Measurements from ENCODE around the gene PPFIA2.

The PPFIA2 gene

DNA sequence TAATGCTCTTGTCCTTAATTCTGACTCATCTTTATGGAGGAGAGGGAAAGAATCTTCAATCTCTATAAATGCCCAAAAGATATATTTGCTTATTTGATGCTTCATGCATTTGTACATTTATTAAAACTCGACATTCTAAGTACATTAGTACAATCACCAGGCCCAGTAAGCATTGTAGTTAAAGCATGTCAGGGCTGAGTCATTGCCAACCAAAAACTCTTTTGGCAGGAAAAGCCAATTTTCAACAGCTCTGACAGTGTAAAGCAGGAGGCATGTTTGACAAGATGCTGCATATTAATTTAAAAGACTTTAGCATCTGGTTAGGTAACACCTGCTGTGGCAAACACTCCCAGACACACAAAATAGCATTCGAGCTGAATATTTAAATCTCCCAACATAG is 290.9 kb downstream of the PPFIA2 start:
- H3K36me3 ChIP-seq (ENCODE audit: control insufficient read depth, insufficient read depth, low read length): no peaks in the 10 kb centered on the region
- H3K9me3 ChIP-seq (ENCODE audit: control insufficient read depth, low read length): no peaks in the 10 kb centered on the region
- H3K27me3 ChIP-seq (replicated peaks; ENCODE audit: control insufficient read depth, insufficient read depth, low read length, poor library complexity, severe bottlenecking): no peaks in the 10 kb centered on the region
- H3K4me3 ChIP-seq (ENCODE audit: insufficient read depth, low read depth, low read length, poor library complexity, severe bottlenecking): no peak overlapping the region
- H3K4me1 ChIP-seq (ENCODE audit: control insufficient read depth, insufficient read depth, low read length, poor library complexity, severe bottlenecking): no peaks in the 10 kb centered on the region
- H3K27ac ChIP-seq (ENCODE audit: insufficient read depth, low read length, poor library complexity, severe bottlenecking): no peak overlapping the region
- DNase-seq: no peak

DNA sequence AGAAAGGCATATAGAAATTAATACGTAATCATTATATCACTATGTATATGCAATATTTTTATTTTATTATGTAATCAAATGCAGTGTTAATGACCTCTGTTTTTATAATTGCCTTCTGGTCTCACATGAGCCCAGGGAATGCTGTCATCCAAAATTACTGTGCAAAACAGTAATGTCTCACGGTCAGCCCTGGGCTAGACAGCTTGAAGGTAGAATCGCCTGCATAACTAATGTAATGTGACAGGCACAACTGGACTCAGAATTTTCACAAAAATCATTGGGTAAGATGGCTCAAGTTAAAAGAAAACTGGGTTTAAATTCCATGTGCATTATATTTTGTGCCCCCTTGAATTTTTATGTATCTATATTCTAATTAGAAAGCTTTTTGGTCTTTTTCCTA is 293.3 kb downstream of the PPFIA2 start:
- no peaks in the 10 kb centered on the region for H3K36me3 ChIP-seq (ENCODE audit: control insufficient read depth, insufficient read depth, low read length)
- H3K9me3 ChIP-seq (ENCODE audit: control insufficient read depth, low read length): no peaks in the 10 kb centered on the region
- no peaks in the 10 kb centered on the region for H3K4me1 ChIP-seq (ENCODE audit: control insufficient read depth, insufficient read depth, low read length, poor library complexity, severe bottlenecking)
- no peaks in the 10 kb centered on the region for H3K27me3 ChIP-seq (replicated peaks; ENCODE audit: control insufficient read depth, insufficient read depth, low read length, poor library complexity, severe bottlenecking)
- no peak overlapping the region for H3K27ac ChIP-seq (ENCODE audit: insufficient read depth, low read length, poor library complexity, severe bottlenecking)
- DNase-seq: no peak
- H3K4me3 ChIP-seq (ENCODE audit: insufficient read depth, low read depth, low read length, poor library complexity, severe bottlenecking): no peak overlapping the region

- Histone ChIP-seq H3K36me3 (ENCODE audit: control insufficient read depth, insufficient read depth, low read length) (no peaks in the 10 kb centered on the region), H3K27ac (ENCODE audit: insufficient read depth, low read length, poor library complexity, severe bottlenecking) (no peak overlapping the region), H3K9me3 (ENCODE audit: control insufficient read depth, low read length) (no peaks in the 10 kb centered on the region), H3K4me1 (ENCODE audit: control insufficient read depth, insufficient read depth, low read length, poor library complexity, severe bottlenecking) (no peaks in the 10 kb centered on the region), H3K27me3 (replicated peaks; ENCODE audit: control insufficient read depth, insufficient read depth, low read length, poor library complexity, severe bottlenecking) (no peaks in the 10 kb centered on the region), H3K4me3 (ENCODE audit: insufficient read depth, low read depth, low read length, poor library complexity, severe bottlenecking) (no peak overlapping the region)
- DNase-seq: no peak
Measured at GRCh38 chr12:81465191-81465590, 294.0 kb downstream of the PPFIA2 start.

- DNase-seq: no peak
- H3K9me3 ChIP-seq (ENCODE audit: control insufficient read depth, low read length): no peaks in the 10 kb centered on the region
- no peak overlapping the region for H3K27ac ChIP-seq (ENCODE audit: insufficient read depth, low read length, poor library complexity, severe bottlenecking)
- H3K36me3 ChIP-seq (ENCODE audit: control insufficient read depth, insufficient read depth, low read length): no peaks in the 10 kb centered on the region
- no peaks in the 10 kb centered on the region for H3K27me3 ChIP-seq (replicated peaks; ENCODE audit: control insufficient read depth, insufficient read depth, low read length, poor library complexity, severe bottlenecking)
- no peaks in the 10 kb centered on the region for H3K4me1 ChIP-seq (ENCODE audit: control insufficient read depth, insufficient read depth, low read length, poor library complexity, severe bottlenecking)
- no peak overlapping the region for H3K4me3 ChIP-seq (ENCODE audit: insufficient read depth, low read depth, low read length, poor library complexity, severe bottlenecking)
Measured at GRCh38 chr12:81461163-81461562, 298.0 kb downstream of the PPFIA2 start.

GRCh38 chr12:81450920-81451739 is 308.0 kb downstream of the PPFIA2 start:
- Histone ChIP-seq H3K27ac (ENCODE audit: insufficient read depth, low read length, poor library complexity, severe bottlenecking) (no peak overlapping the region), H3K9me3 (ENCODE audit: control insufficient read depth, low read length) (no peaks in the 10 kb centered on the region), H3K27me3 (replicated peaks; ENCODE audit: control insufficient read depth, insufficient read depth, low read length, poor library complexity, severe bottlenecking) (no peaks in the 10 kb centered on the region), H3K4me3 (ENCODE audit: insufficient read depth, low read depth, low read length, poor library complexity, severe bottlenecking) (no peak overlapping the region), H3K36me3 (ENCODE audit: control insufficient read depth, insufficient read depth, low read length) (no peaks in the 10 kb centered on the region), H3K4me1 (ENCODE audit: control insufficient read depth, insufficient read depth, low read length, poor library complexity, severe bottlenecking) (no peaks in the 10 kb centered on the region)
- no peak for DNase-seq

GRCh38 chr12:81441629-81442028 is 317.5 kb downstream of the PPFIA2 start:
- H3K9me3 ChIP-seq (ENCODE audit: control insufficient read depth, low read length): no peaks in the 10 kb centered on the region
- no peaks in the 10 kb centered on the region for H3K4me1 ChIP-seq (ENCODE audit: control insufficient read depth, insufficient read depth, low read length, poor library complexity, severe bottlenecking)
- H3K36me3 ChIP-seq (ENCODE audit: control insufficient read depth, insufficient read depth, low read length): no peaks in the 10 kb centered on the region
- no peaks in the 10 kb centered on the region for H3K27me3 ChIP-seq (replicated peaks; ENCODE audit: control insufficient read depth, insufficient read depth, low read length, poor library complexity, severe bottlenecking)
- H3K4me3 ChIP-seq (ENCODE audit: insufficient read depth, low read depth, low read length, poor library complexity, severe bottlenecking): no peak overlapping the region
- no peak for DNase-seq
- H3K27ac ChIP-seq (ENCODE audit: insufficient read depth, low read length, poor library complexity, severe bottlenecking): no peak overlapping the region

DNA sequence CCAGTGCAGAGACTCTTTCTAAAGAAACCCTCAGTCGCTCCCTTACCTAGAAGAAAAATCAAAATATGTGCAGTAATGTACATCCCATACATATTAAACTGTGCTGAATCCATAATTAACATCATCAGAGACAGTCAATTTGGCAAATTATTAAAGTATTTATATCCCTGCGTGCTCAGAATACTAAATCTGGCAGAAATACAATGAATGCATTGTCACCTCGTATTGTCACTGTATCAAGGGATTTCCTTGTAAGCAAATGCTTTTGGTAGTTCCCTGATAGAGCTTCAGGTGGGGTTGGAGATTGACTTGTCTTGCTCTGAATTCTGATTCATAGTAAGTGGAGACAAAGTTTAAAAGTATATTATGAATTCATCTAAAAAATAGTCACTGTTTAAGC is 319.1 kb downstream of the PPFIA2 start:
- no peak for DNase-seq
- H3K36me3 ChIP-seq (ENCODE audit: control insufficient read depth, insufficient read depth, low read length): no peaks in the 10 kb centered on the region
- H3K27ac ChIP-seq (ENCODE audit: insufficient read depth, low read length, poor library complexity, severe bottlenecking): no peak overlapping the region
- no peaks in the 10 kb centered on the region for H3K9me3 ChIP-seq (ENCODE audit: control insufficient read depth, low read length)
- no peak overlapping the region for H3K4me3 ChIP-seq (ENCODE audit: insufficient read depth, low read depth, low read length, poor library complexity, severe bottlenecking)
- H3K27me3 ChIP-seq (replicated peaks; ENCODE audit: control insufficient read depth, insufficient read depth, low read length, poor library complexity, severe bottlenecking): no peaks in the 10 kb centered on the region
- H3K4me1 ChIP-seq (ENCODE audit: control insufficient read depth, insufficient read depth, low read length, poor library complexity, severe bottlenecking): no peaks in the 10 kb centered on the region

DNA sequence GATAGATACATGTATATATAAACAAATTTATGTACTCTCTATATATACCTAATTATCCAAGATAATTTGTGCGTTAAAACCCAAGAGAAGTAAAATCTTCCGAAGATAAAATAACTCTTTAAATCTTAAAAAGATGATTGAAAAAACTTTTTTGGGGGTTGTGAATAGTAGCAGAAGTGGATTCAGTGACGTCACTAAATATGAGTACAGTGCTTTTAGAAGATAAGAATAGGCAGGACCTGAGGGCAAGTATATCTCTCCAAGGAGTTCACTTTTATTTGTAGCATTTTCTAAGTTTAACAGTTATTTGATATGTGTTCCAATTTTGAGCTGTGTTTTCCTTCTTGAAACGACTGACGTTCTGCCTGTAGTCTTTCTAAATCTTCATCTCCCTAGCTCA is 319.8 kb downstream of the PPFIA2 start:
- Histone ChIP-seq H3K4me1 (ENCODE audit: control insufficient read depth, insufficient read depth, low read length, poor library complexity, severe bottlenecking) (no peaks in the 10 kb centered on the region), H3K9me3 (ENCODE audit: control insufficient read depth, low read length) (no peaks in the 10 kb centered on the region), H3K36me3 (ENCODE audit: control insufficient read depth, insufficient read depth, low read length) (no peaks in the 10 kb centered on the region), H3K27ac (ENCODE audit: insufficient read depth, low read length, poor library complexity, severe bottlenecking) (no peak overlapping the region), H3K27me3 (replicated peaks; ENCODE audit: control insufficient read depth, insufficient read depth, low read length, poor library complexity, severe bottlenecking) (no peaks in the 10 kb centered on the region), H3K4me3 (ENCODE audit: insufficient read depth, low read depth, low read length, poor library complexity, severe bottlenecking) (no peak overlapping the region)
- DNase-seq: no peak

DNA sequence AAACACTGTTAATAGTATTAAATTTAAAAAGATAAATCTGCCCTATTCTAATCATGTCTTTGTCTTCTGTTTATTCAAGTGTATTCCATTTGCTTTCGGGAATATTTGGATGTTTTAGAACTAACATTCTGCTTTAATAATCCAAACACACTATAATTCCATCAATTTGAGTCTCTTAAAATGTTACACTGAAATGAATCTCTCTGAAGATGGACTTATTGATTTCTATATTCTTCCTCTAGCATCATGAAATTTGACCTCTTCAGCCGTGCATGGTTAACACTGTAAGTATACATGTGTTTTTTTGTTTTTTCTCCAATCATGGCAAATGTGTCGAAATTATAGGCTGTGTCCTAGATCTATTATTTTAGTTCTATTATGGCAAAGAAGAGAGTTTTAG is 342.1 kb downstream of the PPFIA2 start:
- no peaks in the 10 kb centered on the region for H3K36me3 ChIP-seq (ENCODE audit: control insufficient read depth, insufficient read depth, low read length)
- H3K27me3 ChIP-seq (replicated peaks; ENCODE audit: control insufficient read depth, insufficient read depth, low read length, poor library complexity, severe bottlenecking): no peaks in the 10 kb centered on the region

GRCh38 chr12:81416571-81416970 is 342.6 kb downstream of the PPFIA2 start:
- Histone ChIP-seq H3K36me3 (ENCODE audit: control insufficient read depth, insufficient read depth, low read length) (no peaks in the 10 kb centered on the region), H3K4me3 (ENCODE audit: insufficient read depth, low read depth, low read length, poor library complexity, severe bottlenecking) (no peak overlapping the region), H3K27me3 (replicated peaks; ENCODE audit: control insufficient read depth, insufficient read depth, low read length, poor library complexity, severe bottlenecking) (no peaks in the 10 kb centered on the region), H3K27ac (ENCODE audit: insufficient read depth, low read length, poor library complexity, severe bottlenecking) (no peak overlapping the region), H3K9me3 (ENCODE audit: control insufficient read depth, low read length) (no peaks in the 10 kb centered on the region), H3K4me1 (ENCODE audit: control insufficient read depth, insufficient read depth, low read length, poor library complexity, severe bottlenecking) (no peaks in the 10 kb centered on the region)
- DNase-seq: no peak

More for the DNA sequence above, 342.1 kb downstream of the PPFIA2 start:
- DNase-seq: no peak
- no peaks in the 10 kb centered on the region for H3K9me3 ChIP-seq (ENCODE audit: control insufficient read depth, low read length)
- H3K4me3 ChIP-seq (ENCODE audit: insufficient read depth, low read depth, low read length, poor library complexity, severe bottlenecking): no peak overlapping the region
- no peaks in the 10 kb centered on the region for H3K4me1 ChIP-seq (ENCODE audit: control insufficient read depth, insufficient read depth, low read length, poor library complexity, severe bottlenecking)
- H3K27ac ChIP-seq (ENCODE audit: insufficient read depth, low read length, poor library complexity, severe bottlenecking): no peak overlapping the region

Data from effector memory CD4-positive, alpha-beta T cell (primary cell).